ENCODE results near the gene UQCRC1.

DNA sequence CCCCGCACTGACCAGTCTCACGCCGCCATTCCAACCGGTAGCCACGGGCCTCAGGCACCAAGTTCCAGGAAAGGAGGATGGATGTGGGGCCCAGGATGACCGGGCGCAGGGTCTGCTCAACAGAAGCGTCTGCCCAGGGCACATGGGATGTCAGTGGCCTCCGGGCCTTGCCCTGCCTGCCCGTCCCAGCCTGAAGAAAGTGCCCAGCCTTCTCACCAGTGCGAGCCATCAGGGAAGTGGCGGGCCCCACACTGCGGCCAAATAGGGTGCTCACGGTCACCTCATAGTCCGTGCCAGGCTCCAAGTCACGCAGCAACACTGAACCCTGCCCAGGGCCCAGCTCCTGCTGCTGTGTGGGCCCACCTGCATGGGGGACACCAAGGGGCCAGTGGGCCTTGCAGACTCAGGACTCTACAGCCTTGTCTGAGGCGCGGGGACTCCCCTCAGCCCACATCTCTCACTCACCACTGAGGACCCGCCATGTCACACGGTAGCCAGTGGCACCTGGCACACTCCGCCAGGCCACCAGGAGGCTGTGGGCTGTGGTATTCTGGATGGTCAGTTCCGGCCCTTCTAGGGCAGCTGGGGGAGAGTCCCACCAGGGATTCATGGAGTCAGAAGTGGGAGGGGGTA is 17.4 kb downstream of the UQCRC1 start:
- TF ChIP-seq POLR2A (IDR thresholded peaks at IDR 0.05) (no peak), EP300 (IDR thresholded peaks at IDR 0.05) (no peak), POLR2AphosphoS5 (IDR thresholded peaks at IDR 0.05) (no peak)
- TF ChIP-seq, protein P1, sequence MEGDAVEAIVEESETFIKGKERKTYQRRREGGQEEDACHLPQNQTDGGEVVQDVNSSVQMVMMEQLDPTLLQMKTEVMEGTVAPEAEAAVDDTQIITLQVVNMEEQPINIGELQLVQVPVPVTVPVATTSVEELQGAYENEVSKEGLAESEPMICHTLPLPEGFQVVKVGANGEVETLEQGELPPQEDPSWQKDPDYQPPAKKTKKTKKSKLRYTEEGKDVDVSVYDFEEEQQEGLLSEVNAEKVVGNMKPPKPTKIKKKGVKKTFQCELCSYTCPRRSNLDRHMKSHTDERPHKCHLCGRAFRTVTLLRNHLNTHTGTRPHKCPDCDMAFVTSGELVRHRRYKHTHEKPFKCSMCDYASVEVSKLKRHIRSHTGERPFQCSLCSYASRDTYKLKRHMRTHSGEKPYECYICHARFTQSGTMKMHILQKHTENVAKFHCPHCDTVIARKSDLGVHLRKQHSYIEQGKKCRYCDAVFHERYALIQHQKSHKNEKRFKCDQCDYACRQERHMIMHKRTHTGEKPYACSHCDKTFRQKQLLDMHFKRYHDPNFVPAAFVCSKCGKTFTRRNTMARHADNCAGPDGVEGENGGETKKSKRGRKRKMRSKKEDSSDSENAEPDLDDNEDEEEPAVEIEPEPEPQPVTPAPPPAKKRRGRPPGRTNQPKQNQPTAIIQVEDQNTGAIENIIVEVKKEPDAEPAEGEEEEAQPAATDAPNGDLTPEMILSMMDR (IDR thresholded peaks at IDR 0.05) = no peak

Data from upper lobe of left lung (tissue), 4 donors.